Mesenchymal stem cell (in vitro differentiated cells and primary cell): Measurements from ENCODE around the gene TMEM45A.

Experiments used
- DNase-seq: peaks from one replicate; pipeline ENCODE4 v3.0.0-alpha.2; 2013
- H2AFZ ChIP-seq: one replicate; pipeline ENCODE4 v1.6.1; 2013; ENCODE audit warnings: low read depth, mild to moderate bottlenecking, control low read depth, inconsistent platforms, low read length, moderate library complexity
- H2AK5ac ChIP-seq: 2 replicates; pipeline ENCODE4 v1.6.1; 2013; ENCODE audit warnings: low read length, moderate library complexity, mild to moderate bottlenecking, inconsistent platforms; ENCODE audit not compliant: severe bottlenecking
- H2BK120ac ChIP-seq: one replicate; pipeline ENCODE4 v1.6.1; 2013; ENCODE audit warnings: low read depth, mild to moderate bottlenecking, inconsistent platforms, low read length, moderate library complexity
- H2BK12ac ChIP-seq, 2 experiments: one replicate each; pipeline ENCODE4 v1.6.1; 2013; ENCODE audit warnings: inconsistent platforms in 2 of 2, low read length in 2 of 2, mild to moderate bottlenecking in 2 of 2, moderate library complexity in 2 of 2, control low read depth in 1 of 2
- H2BK15ac ChIP-seq: one replicate; pipeline ENCODE4 v1.6.1; 2013; ENCODE audit warnings: mild to moderate bottlenecking, low read depth, inconsistent platforms; ENCODE audit not compliant: poor library complexity, severe bottlenecking
- H2BK5ac ChIP-seq: 2 replicates; pipeline ENCODE4 v1.6.1; 2013; ENCODE audit warnings: low read depth, mild to moderate bottlenecking, low read length, control low read depth, inconsistent platforms; ENCODE audit not compliant: poor library complexity, severe bottlenecking
- H3K14ac ChIP-seq, 2 experiments: one replicate each; pipeline ENCODE4 v1.6.1; 2013; ENCODE audit warnings: inconsistent platforms in 2 of 2, low read length in 2 of 2, control low read depth in 1 of 2, mild to moderate bottlenecking in 1 of 2, moderate library complexity in 1 of 2
- H3K18ac ChIP-seq, 2 experiments: one replicate each; pipeline ENCODE4 v1.6.1; 2013; ENCODE audit warnings: inconsistent platforms in 2 of 2, low read length in 2 of 2, control low read depth in 1 of 2, low read depth in 1 of 2, mild to moderate bottlenecking in 1 of 2
- H3K23ac ChIP-seq, 2 experiments: one replicate each; pipeline ENCODE4 v1.6.1; 2013; ENCODE audit warnings: inconsistent platforms in 2 of 2, low read length in 2 of 2, mild to moderate bottlenecking in 2 of 2, moderate library complexity in 2 of 2, control low read depth in 1 of 2
- H3K27ac ChIP-seq: 2 replicates; pipeline ENCODE4 v1.5.1; 2013; ENCODE audit warnings: mild to moderate bottlenecking, moderate library complexity, low read length, control low read depth, inconsistent platforms; ENCODE audit not compliant: poor library complexity, severe bottlenecking
- H3K27me3 ChIP-seq, 2 experiments: 2 replicates each; pipeline versions ENCODE4 v1.6.1 to v1.7.0; 2013; ENCODE audit warnings: low read length in 2 of 2, mild to moderate bottlenecking in 2 of 2, moderate library complexity in 2 of 2, control low read depth in 1 of 2, inconsistent platforms in 1 of 2; ENCODE audit not compliant: control insufficient read depth in 1 of 2, insufficient read depth in 1 of 2
- H3K36me3 ChIP-seq, 2 experiments: 2 replicates each; pipeline versions ENCODE4 v1.6.1 to v1.7.0; 2013; ENCODE audit warnings: low read length in 2 of 2, control low read depth in 1 of 2, inconsistent platforms in 1 of 2, low read depth in 1 of 2, mild to moderate bottlenecking in 1 of 2; ENCODE audit not compliant: insufficient read depth in 2 of 2, control insufficient read depth in 1 of 2
- H3K4ac ChIP-seq, 2 experiments: one replicate each; pipeline ENCODE4 v1.6.1; 2013; ENCODE audit warnings: inconsistent platforms in 2 of 2, low read length in 2 of 2, mild to moderate bottlenecking in 2 of 2, moderate library complexity in 2 of 2, control low read depth in 1 of 2, low read depth in 1 of 2
- H3K4me1 ChIP-seq: 2 replicates; pipeline ENCODE4 v1.6.1; 2013; ENCODE audit warnings: low read depth, low read length, control low read depth; ENCODE audit not compliant: control insufficient read depth, insufficient read depth
- H3K4me2 ChIP-seq: 2 replicates; pipeline ENCODE4 v1.6.1; 2013; ENCODE audit warnings: low read length, mild to moderate bottlenecking, inconsistent platforms; ENCODE audit not compliant: poor library complexity, severe bottlenecking
- H3K4me3 ChIP-seq, 2 experiments: 2 replicates each; pipeline versions ENCODE4 v1.5.1 to v1.7.0; 2013; ENCODE audit warnings: low read length in 2 of 2, mild to moderate bottlenecking in 2 of 2, control low read depth in 1 of 2, low read depth in 1 of 2; ENCODE audit not compliant: insufficient read depth in 1 of 2
- H3K79me1 ChIP-seq: replicated peaks from 2 replicates; pipeline ENCODE4 v1.6.1; 2013; ENCODE audit warnings: mild to moderate bottlenecking, control low read depth, low read length, inconsistent platforms; ENCODE audit not compliant: poor library complexity, severe bottlenecking
- H3K9ac ChIP-seq: 2 replicates; pipeline ENCODE4 v1.7.0; 2013; ENCODE audit warnings: mild to moderate bottlenecking, low read length, moderate library complexity
- H3K9me3 ChIP-seq: 2 replicates; pipeline ENCODE4 v1.7.0; 2013; ENCODE audit warnings: mild to moderate bottlenecking, low read length; ENCODE audit not compliant: control insufficient read depth
- H4K8ac ChIP-seq: one replicate; pipeline ENCODE4 v1.6.1; 2013; ENCODE audit warnings: inconsistent platforms, mild to moderate bottlenecking, low read length, moderate library complexity
- H4K91ac ChIP-seq: one replicate; pipeline ENCODE4 v1.6.1; 2013; ENCODE audit warnings: mild to moderate bottlenecking, low read length, inconsistent platforms
- WGBS: methylation state at CpG from one replicate; pipeline ENCODE4 v1.1.7; 2013; ENCODE audit warnings: mixed read lengths; 5-methylcytosine and 5-hydroxymethylcytosine counted together

TMEM45A gene

GRCh38 chr3:100465892-100466777 lies 26.3 kb upstream of the TMEM45A start:
- Histone ChIP-seq H3K23ac (no peak overlapping the region), H4K91ac (no peak overlapping the region)
- 85% methylated on average over 2 of the region's 3 CpGs for WGBS

GRCh38 chr3:100467133-100467532 lies 25.3 kb upstream of the TMEM45A start:
- Histone ChIP-seq H3K4me2 (no peak overlapping the region), H3K27me3 (no peaks in the 10 kb centered on the region), H3K4me3 (no peak overlapping the region), H3K23ac (no peak overlapping the region), H4K8ac (no peak overlapping the region), H3K4ac (no peak overlapping the region), H3K9me3 (peaks cover 33% of the 10 kb centered on the region), H3K79me1 (no peaks in the 10 kb centered on the region), H2BK12ac (no peak overlapping the region), H3K4me1 (no peaks in the 10 kb centered on the region), H3K27ac (no peak overlapping the region), H3K14ac (no peak overlapping the region), H2AFZ (no peak overlapping the region), H2BK5ac (no peak overlapping the region), H2AK5ac (no peak overlapping the region), H4K91ac (no peak overlapping the region), H2BK15ac (no peak overlapping the region), H2BK120ac (no peak overlapping the region), H3K36me3 (no peaks in the 10 kb centered on the region), H3K18ac (no peak overlapping the region), H3K9ac (no peak overlapping the region)
- no peak for DNase-seq
- WGBS: 100% methylated on average over 1 of the region's 1 CpG

More at GRCh38 chr3:100465892-100466777, 26.3 kb upstream of the TMEM45A start:
- Histone ChIP-seq H3K36me3 (no peaks in the 10 kb centered on the region), H4K8ac (peak overlapping the region; percentile 80), H3K4me3 (no peak overlapping the region), H3K14ac (peak overlapping the region in 1 of 2 experiments; percentile 88), H3K4me2 (no peak overlapping the region), H3K27me3 (no peaks in the 10 kb centered on the region), H3K18ac (no peak overlapping the region), H3K9me3 (peaks cover 33% of the 10 kb centered on the region), H3K79me1 (no peaks in the 10 kb centered on the region), H2BK5ac (no peak overlapping the region), H2AK5ac (no peak overlapping the region), H2BK15ac (no peak overlapping the region), H3K4me1 (no peaks in the 10 kb centered on the region), H3K4ac (no peak overlapping the region), H2BK120ac (no peak overlapping the region), H3K9ac (no peak overlapping the region), H3K27ac (no peak overlapping the region), H2BK12ac (no peak overlapping the region), H2AFZ (no peak overlapping the region)
- peak; percentile 14 for DNase-seq

GRCh38 chr3:100468676-100469075 lies 23.7 kb upstream of the TMEM45A start:
- no peaks in the 10 kb centered on the region for H3K36me3 ChIP-seq
- 92% methylated on average over 2 of the region's 2 CpGs for WGBS
- no peak overlapping the region for H3K9ac ChIP-seq

GRCh38 chr3:100470951-100471350 lies 21.5 kb upstream of the TMEM45A start:
- no peak overlapping the region for H3K9ac ChIP-seq
- H4K91ac ChIP-seq: no peak overlapping the region
- no peak overlapping the region for H3K14ac ChIP-seq
- no peaks in the 10 kb centered on the region for H3K36me3 ChIP-seq
- no peak overlapping the region for H3K4me3 ChIP-seq
- H3K4me1 ChIP-seq: no peaks in the 10 kb centered on the region
- no peak overlapping the region for H2BK12ac ChIP-seq
- no peak overlapping the region for H3K4me2 ChIP-seq
- no peaks in the 10 kb centered on the region for H3K79me1 ChIP-seq
- peaks cover 33% of the 10 kb centered on the region for H3K9me3 ChIP-seq
- H3K4ac ChIP-seq: no peak overlapping the region
- no peak overlapping the region for H2AK5ac ChIP-seq
- H2BK120ac ChIP-seq: no peak overlapping the region
- H3K23ac ChIP-seq: no peak overlapping the region
- no peak overlapping the region for H3K18ac ChIP-seq
- WGBS: 100% methylated on average over 1 of the region's 1 CpG
- H3K27ac ChIP-seq: no peak overlapping the region
- no peaks in the 10 kb centered on the region for H3K27me3 ChIP-seq
- H2AFZ ChIP-seq: no peak overlapping the region
- no peak overlapping the region for H2BK15ac ChIP-seq
- no peak overlapping the region for H2BK5ac ChIP-seq
- no peak for DNase-seq
- no peak overlapping the region for H4K8ac ChIP-seq

More at GRCh38 chr3:100468676-100469075, 23.7 kb upstream of the TMEM45A start:
- H3K4me2 ChIP-seq: no peak overlapping the region
- no peak overlapping the region for H3K4ac ChIP-seq
- no peak overlapping the region for H2AK5ac ChIP-seq
- H3K18ac ChIP-seq: no peak overlapping the region
- H4K91ac ChIP-seq: no peak overlapping the region
- no peak overlapping the region for H4K8ac ChIP-seq
- no peak overlapping the region for H3K14ac ChIP-seq
- no peak overlapping the region for H3K23ac ChIP-seq
- H3K27ac ChIP-seq: no peak overlapping the region
- H2BK15ac ChIP-seq: no peak overlapping the region
- no peak overlapping the region for H2BK120ac ChIP-seq
- no peaks in the 10 kb centered on the region for H3K79me1 ChIP-seq
- no peak overlapping the region for H2BK12ac ChIP-seq
- H3K4me3 ChIP-seq: no peak overlapping the region
- peaks cover 33% of the 10 kb centered on the region for H3K9me3 ChIP-seq
- no peak for DNase-seq
- no peaks in the 10 kb centered on the region for H3K4me1 ChIP-seq
- H2BK5ac ChIP-seq: no peak overlapping the region
- no peak overlapping the region for H2AFZ ChIP-seq
- no peaks in the 10 kb centered on the region for H3K27me3 ChIP-seq
